T-helper 2 cell (primary cell): ENCODE measurements around the gene MLXIP.
"Not testable (repeated sequence)": the region's sequence is repeated elsewhere in the genome, so short reads cannot be mapped to it uniquely, and the experiment has no call there.

Experiments used
- DNase-seq, 5 experiments: peaks; one replicate each; pipeline versions ENCODE4 v3.0.0 to v3.0.0-alpha.2; 2012 to 2022

Gene MLXIP

GRCh38 chr12:122158700-122159285, 80.2 kb downstream of the MLXIP start:
- DNase-seq = no peak

- peak in 1 of 5 experiments; percentile 54 for DNase-seq
Measured at GRCh38 chr12:122159882-122160281, 81.3 kb downstream of the MLXIP start.

GRCh38 chr12:122160761-122161160, 82.2 kb downstream of the MLXIP start:
- no peak for DNase-seq

- DNase-seq = peak in 2 of 5 experiments; percentile 21 to 93
Measured at GRCh38 chr12:122161682-122162081, 83.1 kb downstream of the MLXIP start.

- DNase-seq = peak in 1 of 5 experiments; percentile 66
Measured at GRCh38 chr12:122162976-122163375, 84.4 kb downstream of the MLXIP start.

- peak in 2 of 5 experiments; percentile 40 to 98 for DNase-seq
Measured at GRCh38 chr12:122166422-122167349, 88.1 kb downstream of the MLXIP start.

GRCh38 chr12:122167356-122167925, 88.9 kb downstream of the MLXIP start:
- DNase-seq = peak in 1 of 5 experiments; percentile 77

GRCh38 chr12:122168492-122168891, 89.9 kb downstream of the MLXIP start:
- DNase-seq = no peak

GRCh38 chr12:122171399-122171798, 92.8 kb downstream of the MLXIP start:
- no peak for DNase-seq

- DNase-seq = no peak
Measured at GRCh38 chr12:122172262-122172939, 93.8 kb downstream of the MLXIP start.

GRCh38 chr12:122174155-122174845, 95.7 kb downstream of the MLXIP start, which contains the start of gene IL31:
TSS of gene IL31 (minus strand) at chr12:122174221. CDS start at chr12:122174172, 49 bp downstream.
- no peak for DNase-seq

- not testable (repeated sequence) for DNase-seq
Measured at GRCh38 chr12:122176473-122176872, 97.9 kb downstream of the MLXIP start.

- DNase-seq = peak in 1 of 5 experiments; percentile 65
Measured at GRCh38 chr12:122182887-122183587, 104.5 kb downstream of the MLXIP start, which contains the start of gene LRRC43. TSS of gene LRRC43 (plus strand) at chr12:122183123. CDS start at chr12:122183145, 22 bp downstream.

- no peak for DNase-seq
Measured at GRCh38 chr12:122183588-122183940, 105.0 kb downstream of the MLXIP start.

GRCh38 chr12:122184517-122184916, 106.0 kb downstream of the MLXIP start:
- no peak for DNase-seq

GRCh38 chr12:122185079-122185478, 106.5 kb downstream of the MLXIP start:
- no peak for DNase-seq

GRCh38 chr12:122185494-122186082, 107.0 kb downstream of the MLXIP start:
- DNase-seq = no peak

GRCh38 chr12:122187466-122187865, 108.9 kb downstream of the MLXIP start:
- no peak for DNase-seq

GRCh38 chr12:122189626-122190475, 111.3 kb downstream of the MLXIP start:
- DNase-seq = no peak
